ENCODE results near the gene DBX1. TPM values are rescaled to one million over a fixed set of nuclear protein-coding genes. Genes with fewer than 3 reads are reported as not detected.

DBX1 gene
- total and polyA plus RNA-seq, 10 donors = not detected

DNA sequence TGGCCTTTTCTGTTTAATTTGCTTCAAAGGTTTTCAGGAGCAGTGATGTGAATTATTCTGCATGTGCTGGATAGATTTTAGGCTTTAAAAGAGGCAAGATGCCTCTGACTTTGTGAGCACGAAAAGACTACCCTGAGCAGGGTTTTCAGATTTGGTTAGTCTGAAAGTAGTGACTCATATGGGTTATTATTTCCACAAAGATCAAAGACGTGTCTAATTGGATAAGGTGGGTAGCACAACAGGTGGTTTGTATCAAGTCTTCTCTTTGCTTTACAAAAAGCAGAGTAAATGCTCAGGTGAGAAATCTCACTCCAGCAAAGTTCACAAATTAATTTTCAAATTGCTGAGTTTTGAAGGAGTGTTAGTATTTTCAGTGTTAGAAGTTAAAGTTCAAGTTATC is 37.6 kb upstream of the DBX1 start:
- no peaks in the 10 kb centered on the region for H3K36me3 ChIP-seq
- DNase-seq = no peak
- TF ChIP-seq POLR2AphosphoS5 (IDR thresholded peaks at IDR 0.05) = no peak
- no peak for TF ChIP-seq CTCF (IDR thresholded peaks at IDR 0.05 in 8 of 11, conservative IDR thresholded peaks at IDR 0.05 in 3 of 11)
- TF ChIP-seq POLR2A (IDR thresholded peaks at IDR 0.05) = no peak
- no peak overlapping the region for H3K27ac ChIP-seq
- no peaks in the 10 kb centered on the region for H3K9me3 ChIP-seq
- intact Hi-C loops (cut with DNase I; ENCODE audit: low total_unique reads) = no loop called here
- WGBS, 5 donors = 27 to 42% (median 30%) methylated on average over 2 of the region's 2 CpGs
- no peaks in the 10 kb centered on the region for H3K4me1 ChIP-seq
- H3K4me3 ChIP-seq = no peak overlapping the region
- H3K27me3 ChIP-seq (replicated peaks in 1 of 7) = peaks cover 0 to 45% (median 0%) of the 10 kb centered on the region in 7 donors

DNA sequence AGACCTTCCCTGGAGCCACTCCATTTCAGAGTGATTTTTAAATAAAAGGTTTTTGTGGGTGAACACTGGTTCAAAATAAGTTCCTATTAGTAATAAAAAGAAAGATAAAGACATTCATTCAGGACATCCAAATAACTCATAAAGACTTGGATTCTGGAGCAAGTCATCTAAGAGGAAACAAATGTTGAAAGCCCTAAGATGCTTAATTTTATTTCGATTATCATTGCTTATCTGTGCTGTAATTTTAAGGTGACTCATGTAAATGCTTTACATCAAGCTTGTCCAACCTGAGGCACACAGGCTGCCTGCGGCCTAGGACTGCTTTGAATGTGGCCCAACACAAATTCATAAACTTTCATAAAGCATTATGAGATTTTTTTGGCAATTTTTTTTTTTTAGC is 34.2 kb upstream of the DBX1 start:
- Histone ChIP-seq H3K27me3 (replicated peaks in 1 of 7) (peaks cover 0 to 21% (median 0%) of the 10 kb centered on the region in 7 donors), H3K4me1 (no peaks in the 10 kb centered on the region), H3K9me3 (no peaks in the 10 kb centered on the region), H3K27ac (no peak overlapping the region), H3K36me3 (no peaks in the 10 kb centered on the region), H3K4me3 (no peak overlapping the region)
- TF ChIP-seq CTCF (IDR thresholded peaks at IDR 0.05 in 8 of 11, conservative IDR thresholded peaks at IDR 0.05 in 3 of 11) = no peak
- no peak for TF ChIP-seq POLR2A (IDR thresholded peaks at IDR 0.05)
- TF ChIP-seq POLR2AphosphoS5 (IDR thresholded peaks at IDR 0.05) = no peak
- no peak for DNase-seq
- 85 to 96% (median 88%) methylated on average over 2 of the region's 2 CpGs for WGBS, 5 donors
- intact Hi-C loops (cut with DNase I; ENCODE audit: low total_unique reads) = no loop called here

GRCh38 chr11:20193307-20193706 is 33.0 kb upstream of the DBX1 start:
- H3K4me1 ChIP-seq = no peaks in the 10 kb centered on the region
- intact Hi-C loops (cut with DNase I; ENCODE audit: low total_unique reads) = no loop called here
- H3K9me3 ChIP-seq = no peaks in the 10 kb centered on the region
- TF ChIP-seq POLR2AphosphoS5 (IDR thresholded peaks at IDR 0.05) = no peak
- no peak for TF ChIP-seq CTCF (IDR thresholded peaks at IDR 0.05 in 8 of 11, conservative IDR thresholded peaks at IDR 0.05 in 3 of 11)
- no peak for TF ChIP-seq POLR2A (IDR thresholded peaks at IDR 0.05)
- peaks cover 0 to 14% (median 0%) of the 10 kb centered on the region in 7 donors for H3K27me3 ChIP-seq (replicated peaks in 1 of 7)
- H3K36me3 ChIP-seq = no peaks in the 10 kb centered on the region
- 71 to 86% (median 72%) methylated on average over 3 of the region's 3 CpGs for WGBS, 5 donors
- H3K4me3 ChIP-seq = no peak overlapping the region
- DNase-seq = no peak
- no peak overlapping the region for H3K27ac ChIP-seq

DNA sequence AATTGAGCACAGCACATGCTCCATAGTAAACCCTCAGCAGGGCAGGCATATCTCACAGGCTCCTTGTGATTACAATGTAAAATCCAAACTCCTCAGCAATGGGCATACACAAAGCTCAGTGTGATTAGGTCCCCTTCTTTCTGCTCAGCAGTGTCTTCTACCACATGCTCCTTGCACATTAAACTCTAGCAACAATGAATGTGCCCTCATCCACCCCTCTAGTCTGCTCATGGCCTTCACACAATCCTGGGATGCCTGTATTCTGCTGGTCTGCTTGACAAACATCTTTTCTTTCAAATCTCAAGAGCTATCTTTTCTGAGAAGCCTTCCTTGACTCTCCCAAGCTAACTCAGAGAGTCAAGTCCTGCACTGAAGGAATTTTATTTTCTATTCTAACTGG is 32.4 kb upstream of the DBX1 start:
- intact Hi-C loops (cut with DNase I; ENCODE audit: low total_unique reads) = no loop called here
- no peak for TF ChIP-seq POLR2A (IDR thresholded peaks at IDR 0.05)
- TF ChIP-seq CTCF (IDR thresholded peaks at IDR 0.05 in 8 of 11, conservative IDR thresholded peaks at IDR 0.05 in 3 of 11) = no peak
- TF ChIP-seq POLR2AphosphoS5 (IDR thresholded peaks at IDR 0.05) = no peak
- H3K4me1 ChIP-seq = no peaks in the 10 kb centered on the region
- H3K9me3 ChIP-seq = no peaks in the 10 kb centered on the region
- no peak overlapping the region for H3K4me3 ChIP-seq
- DNase-seq = no peak
- H3K36me3 ChIP-seq = no peaks in the 10 kb centered on the region
- no peak overlapping the region for H3K27ac ChIP-seq
- H3K27me3 ChIP-seq (replicated peaks in 1 of 7) = peaks cover 0 to 12% (median 0%) of the 10 kb centered on the region in 7 donors

Data from spleen (tissue), 11 donors.